Amniotic epithelial cell (primary cell): ENCODE data around the gene SPTLC3.

Source experiments
- DNase-seq: peaks from one replicate; pipeline ENCODE4 v3.0.0-alpha.2; 2010; ENCODE audit warnings: low read depth

Gene SPTLC3

DNA sequence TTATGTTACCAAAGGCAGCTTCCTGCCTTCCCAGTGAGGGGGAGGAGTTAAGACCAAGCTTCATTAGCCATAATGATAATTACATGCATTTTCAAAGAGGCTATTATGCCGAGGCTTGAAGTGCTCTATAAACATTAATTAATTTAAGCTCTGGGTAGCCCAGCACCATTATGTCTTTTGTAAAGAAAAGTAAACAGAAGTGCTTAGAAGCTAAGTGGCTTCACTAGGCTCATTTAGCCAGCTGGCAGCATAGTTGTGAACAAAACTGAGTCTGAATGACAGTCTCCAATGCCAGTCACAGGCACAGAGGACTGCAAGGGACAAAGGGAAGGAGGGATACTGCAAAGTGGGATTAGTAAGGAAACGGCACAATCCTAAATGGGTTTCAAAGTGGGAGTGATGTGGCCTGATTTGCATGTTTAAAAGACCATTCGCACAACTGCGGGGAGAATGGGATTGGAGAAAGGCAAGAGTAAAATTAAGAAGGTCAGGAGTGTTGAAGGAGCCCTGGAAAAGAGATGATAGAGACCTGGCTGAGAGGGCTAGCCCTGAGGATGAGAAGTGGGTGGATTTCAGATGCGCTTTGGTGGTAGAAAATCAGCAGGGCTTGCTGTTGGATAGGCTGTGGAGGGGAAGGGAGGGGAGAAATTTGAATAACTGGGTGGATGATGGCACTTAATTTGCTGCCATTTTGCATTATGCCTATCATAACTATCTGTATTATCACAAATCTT, 192.2 kb downstream of the SPTLC3 start:
- no peak for DNase-seq

DNA sequence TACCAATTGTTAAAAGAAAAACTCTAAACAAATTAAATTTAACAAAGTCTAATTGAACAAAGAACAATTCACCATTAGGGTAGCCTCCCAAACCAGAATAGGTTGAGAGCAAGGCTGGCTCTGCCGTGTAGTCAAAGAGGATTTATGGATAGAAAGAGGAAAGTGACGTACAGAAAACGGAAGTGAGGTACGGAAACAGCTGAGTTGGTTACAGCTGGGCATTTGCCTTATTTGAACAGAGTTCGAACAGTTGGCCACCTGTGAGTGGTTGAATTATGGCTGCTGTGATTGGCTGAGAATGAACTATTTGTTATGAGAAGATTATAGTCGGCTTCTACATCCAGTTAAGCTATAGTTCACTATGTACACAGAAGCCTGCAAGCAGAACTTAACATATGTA, 193.8 kb downstream of the SPTLC3 start:
- no peak for DNase-seq

DNA sequence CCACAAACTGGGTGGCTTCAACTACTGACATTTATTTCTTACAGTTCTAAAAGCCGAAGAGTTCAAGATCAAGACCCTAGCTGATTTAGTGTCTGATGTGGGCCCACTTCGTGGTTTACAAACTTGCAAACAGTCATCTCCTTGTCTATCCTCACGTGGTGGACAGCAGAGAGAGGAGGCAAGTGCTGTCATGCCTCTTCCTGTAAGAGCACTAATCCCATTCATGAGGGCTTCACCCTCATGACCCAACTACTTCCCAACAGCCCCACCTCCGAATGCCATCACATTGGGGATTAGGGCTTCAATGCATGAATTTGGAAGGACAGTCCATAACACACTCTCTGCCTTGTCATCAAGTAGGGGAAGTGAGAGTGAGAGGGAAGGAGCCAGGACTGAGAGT, 196.7 kb downstream of the SPTLC3 start:
- no peak for DNase-seq

DNA sequence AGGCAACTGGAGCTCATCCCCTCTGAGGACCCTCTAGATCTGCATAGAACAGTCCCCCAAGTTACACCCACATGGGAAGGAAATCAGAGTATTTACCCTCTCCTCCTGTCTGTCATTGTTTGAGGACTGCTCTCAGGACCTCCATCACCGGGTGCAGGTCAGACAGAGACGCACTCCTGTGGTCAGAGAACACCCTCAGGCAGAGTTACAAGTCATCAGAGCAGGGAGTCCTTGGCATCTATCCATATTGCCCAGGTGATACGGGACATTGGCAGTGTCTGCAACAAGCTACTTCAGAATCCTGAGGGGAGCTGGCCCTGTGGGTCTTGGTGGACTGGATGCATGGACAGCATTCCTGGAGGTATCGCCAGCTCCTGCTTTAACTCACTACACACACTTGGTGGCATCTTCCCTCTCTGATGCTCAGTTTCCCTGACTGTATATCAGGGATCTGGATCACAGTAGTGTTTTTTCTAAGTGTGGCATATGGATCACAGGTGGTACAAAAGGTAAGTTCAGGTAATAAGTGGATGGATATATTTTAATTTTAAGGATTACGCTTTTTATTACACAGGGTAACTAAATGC, 197.2 kb downstream of the SPTLC3 start:
- DNase-seq = no peak

DNA sequence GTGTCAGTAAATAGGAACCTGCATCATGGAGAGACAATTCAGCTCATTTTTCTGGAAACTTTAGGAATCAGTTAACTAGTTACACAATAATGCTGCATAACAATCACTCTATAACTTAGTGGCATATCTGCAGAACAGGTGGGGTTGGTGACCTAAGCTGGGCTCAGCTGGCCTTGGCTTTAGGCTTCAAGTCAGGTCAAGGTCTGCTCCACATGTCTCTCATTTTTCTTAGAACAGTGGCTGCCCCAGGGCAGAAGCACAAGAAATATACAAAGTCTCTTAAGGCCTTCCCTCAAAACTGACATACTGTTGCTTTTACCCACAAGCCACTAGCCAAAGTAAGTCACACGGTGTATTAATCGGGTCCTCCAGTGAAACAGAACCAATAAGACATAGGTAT, 198.2 kb downstream of the SPTLC3 start:
- no peak for DNase-seq

DNA sequence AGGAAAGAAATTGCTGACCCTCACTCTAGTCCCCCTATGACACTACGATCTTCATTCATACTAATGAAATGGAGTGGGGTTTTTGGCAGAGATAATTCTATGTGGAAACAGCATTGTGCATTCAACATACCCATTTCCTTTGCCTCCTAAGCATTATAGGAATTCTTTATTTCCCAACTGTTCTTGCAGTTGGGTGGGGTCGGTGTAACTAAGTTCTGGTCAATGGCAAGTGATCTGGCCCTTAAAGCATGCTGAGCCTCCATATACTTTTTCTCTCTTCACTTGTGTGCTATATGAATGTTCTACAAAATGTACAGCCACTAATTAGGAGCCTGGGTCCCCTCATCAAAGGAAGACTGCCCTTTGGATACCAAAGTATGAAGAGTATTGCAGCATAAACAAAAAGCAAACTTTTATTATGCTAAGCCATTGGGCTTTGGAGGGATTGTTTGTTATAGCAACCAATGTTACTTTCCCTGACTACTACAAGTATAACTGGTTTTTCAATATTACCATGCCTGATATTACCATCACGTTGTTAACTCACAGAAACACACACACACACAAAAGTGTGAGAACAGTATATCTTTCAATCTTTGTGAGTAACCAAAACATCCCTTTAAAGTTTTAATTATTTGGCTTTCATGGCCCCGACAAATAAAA, 203.3 kb downstream of the SPTLC3 start:
- no peak for DNase-seq

DNA sequence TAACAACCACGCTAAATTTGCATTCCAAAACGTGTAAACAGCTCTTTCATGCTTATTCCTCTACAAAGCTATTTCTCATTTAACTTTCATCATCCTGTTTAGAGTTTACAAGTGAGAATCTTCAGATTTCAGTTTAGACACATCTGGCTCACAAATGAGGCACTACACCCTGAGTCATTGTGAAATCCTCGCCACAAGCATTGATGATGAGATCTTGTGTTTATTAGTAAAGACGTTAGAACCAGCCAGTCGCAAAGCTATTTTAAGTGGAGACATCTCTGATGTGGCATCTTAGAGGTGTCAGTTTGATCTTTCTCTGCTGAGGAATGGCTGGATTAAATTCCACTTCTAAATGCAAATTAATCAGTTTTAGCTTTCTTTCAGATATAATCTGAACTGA, 204.0 kb downstream of the SPTLC3 start:
- DNase-seq = peak; percentile 3

DNA sequence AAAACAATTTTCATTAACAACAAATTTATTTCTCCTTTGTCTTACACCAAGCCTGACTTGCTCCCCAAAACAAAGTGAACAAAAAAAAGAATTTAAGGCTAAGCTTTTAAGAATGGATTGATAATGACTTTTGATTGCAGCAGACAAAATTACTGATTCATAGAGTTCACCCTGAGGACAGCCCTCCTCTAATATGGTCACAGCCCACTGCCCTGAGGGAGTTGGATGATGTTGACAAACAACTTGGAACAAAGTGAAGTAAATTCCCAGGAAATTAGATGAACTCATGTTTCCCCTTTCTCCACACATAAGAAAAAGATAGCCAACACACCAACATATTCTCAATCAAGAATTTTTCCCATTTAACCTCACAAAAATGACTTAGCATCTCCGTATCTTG, 204.6 kb downstream of the SPTLC3 start:
- no peak for DNase-seq

DNA sequence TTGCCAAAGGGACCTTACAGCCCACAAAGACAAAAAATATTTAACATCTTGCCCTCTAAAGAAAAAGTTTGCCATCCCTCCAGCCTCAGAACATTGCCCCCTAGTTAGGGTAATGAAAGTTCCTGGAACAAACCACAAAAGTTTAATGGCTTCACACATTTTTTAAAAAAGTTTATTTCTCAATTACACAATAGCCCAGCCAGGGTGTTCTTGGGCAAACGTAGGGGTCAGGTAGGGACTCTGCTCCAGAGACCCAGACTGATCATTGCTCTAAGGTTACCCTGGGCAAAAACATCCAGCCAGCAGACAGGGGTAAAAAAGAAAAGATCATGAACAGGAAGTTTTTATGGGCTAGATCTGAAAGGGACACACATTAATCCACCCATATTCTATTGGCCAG, 207.8 kb downstream of the SPTLC3 start:
- DNase-seq = no peak
